Esophagus muscularis mucosa (tissue), 4 donors: ENCODE results near the gene GNPTAB.

ENCODE experiments used
- CTCF ChIP-seq, 3 experiments: fragments of 200-600 bp in 2 of 3; fragments of 450-650 bp in 1 of 3; sonication (generic) in 2 of 3; IDR thresholded peaks; one replicate each; pipeline ENCODE4 v1.5.1; 2017 to 2019; ENCODE audit warnings: antibody characterized with exemption in 3 of 3, mild to moderate bottlenecking in 2 of 3, moderate library complexity in 1 of 3
- EP300 ChIP-seq: sonication (generic); formaldehyde crosslinking; IDR thresholded peaks from one replicate; pipeline ENCODE4 v1.6.1; 2017; ENCODE audit warnings: antibody characterized with exemption
- POLR2A ChIP-seq: fragments of 450-650 bp; IDR thresholded peaks from one replicate; pipeline ENCODE4 v1.6.1; 2017; ENCODE audit warnings: antibody characterized with exemption, moderate library complexity, mild to moderate bottlenecking, low read depth

- no peak for TF ChIP-seq CTCF (IDR thresholded peaks at IDR 0.05)
- TF ChIP-seq POLR2A, result no peak
- no peak for TF ChIP-seq EP300
Measured at GRCh38 chr12:101714877-101715444, 115.8 kb downstream of the GNPTAB start.
